ENCODE results near the gene SMARCD1. TPM values are rescaled to one million over a fixed set of nuclear protein-coding genes. Genes with fewer than 3 reads are reported as not detected.

SMARCD1 gene
- total and polyA plus RNA-seq, 9 of the 15 experiments (the other 6 are each of a cell fraction or from before 2014, with no cell fraction given), result 0.86 to 91.7 (median 48.0) TPM

- peaks cover 34 to 39% of the 10 kb centered on the region in 2 experiments for H3K4me1 ChIP-seq (replicated peaks in 1 of 2; ENCODE audit: control insufficient read depth in 2 of 2, insufficient read depth in 2 of 2, low read length in 2 of 2)
- BruUV-seq (replicated peaks), result no TSS peak
- intact Hi-C loops (cut with micrococcal nuclease) (loop anchor here (1.0 to 5.0 kb wide), 2 partner anchors 10 to 182 kb away; no protein-coding TSS in a partner anchor), in situ Hi-C loops (cut with MboI) (no loop called here)
- no peaks in the 10 kb centered on the region for H3K9me3 ChIP-seq (replicated peaks; ENCODE audit: control insufficient read depth, insufficient read depth, low read depth, low read length)
- ChIA-PET CTCF (ENCODE audit: low intra/inter-chr PET ratio) (no interaction called here), POLR2A (interaction anchor here (0.9 to 2.0 kb wide), 6 partner anchors 8 to 41 kb away, joined by 3 to 14 read pairs (median 4); no protein-coding TSS in a partner anchor)
- no peak overlapping the region for H3K4me3 ChIP-seq
- H3K27me3 ChIP-seq (ENCODE audit: control insufficient read depth in 2 of 2, insufficient read depth in 2 of 2, low read length in 2 of 2), result peaks cover 3 to 21% of the 10 kb centered on the region in 2 experiments; a peak in 2 of 5 replicates
- H2AFZ ChIP-seq (ENCODE audit: low read depth, low read length), result peak overlapping the region; percentile 84
- TF ChIP-seq RBM25 (IDR thresholded peaks at IDR 0.05; ENCODE audit: low read depth, low read length, severe bottlenecking) (peak; percentile 91), ZNF165 (CRISPR knock-in tag; IDR thresholded peaks at IDR 0.05; ENCODE audit: borderline replicate concordance) (no peak), KLF10 (CRISPR knock-in tag; IDR thresholded peaks at IDR 0.05) (no peak), LARP7 (IDR thresholded peaks at IDR 0.05) (0 out of 2 replicates have a peak, but pooled peaks have one; percentile 23), FOXM1 (IDR thresholded peaks at IDR 0.05; ENCODE audit: low read depth) (no peak), FOXM1 (CRISPR knock-in tag; IDR thresholded peaks at IDR 0.05; ENCODE audit: low read depth) (no peak), ELF2 (CRISPR knock-in tag; IDR thresholded peaks at IDR 0.05) (no peak), HNRNPLL (IDR thresholded peaks at IDR 0.05; ENCODE audit: low read depth, low read length, poor library complexity, severe bottlenecking) (no peak)
- ATAC-seq (no peak), FAIRE-seq (no peak), DNase-seq (ENCODE audit: extremely low read depth in 1 of 4, low spot score in 3 of 4) (no peak)
- no peak overlapping the region for H3K27ac ChIP-seq (ENCODE audit: extremely low read depth, low read depth, low read length)
- no peaks in the 10 kb centered on the region for H3K36me3 ChIP-seq (ENCODE audit: control insufficient read depth, insufficient read depth, low read length)
- H3K9me1 ChIP-seq (ENCODE audit: control insufficient read depth, insufficient read depth, low read length), result no peaks in the 10 kb centered on the region
- peaks cover 12% of the 10 kb centered on the region for H4K20me1 ChIP-seq (replicated peaks; ENCODE audit: control insufficient read depth, insufficient read depth, low read length)
- peak overlapping the region; percentile 66 for H3K4me2 ChIP-seq (ENCODE audit: insufficient read depth, low read length)
- H3K79me2 ChIP-seq (ENCODE audit: control insufficient read depth, insufficient read depth, low read length), result no peaks in the 10 kb centered on the region
- H3K9ac ChIP-seq (ENCODE audit: insufficient read depth in 1 of 2, low read depth in 2 of 2, low read length in 2 of 2), result peak overlapping the region in 1 of 2 experiments; percentile 34; a peak in 1 of 4 replicates
- WGBS (ENCODE audit: insufficient coverage, low coverage, missing lambda C conversion rate), result 70% methylated on average over 3 of the region's 3 CpGs
Measured at GRCh38 chr12:50049254-50050118, 35.7 kb upstream of the SMARCD1 start.

Data from K562 (cell line).